Retina (tissue), 1 donor: ENCODE results near the gene EZH1.

ENCODE experiments used
- DNase-seq: peaks from one replicate; pipeline ENCODE4 v3.0.0-alpha.2; 2016

EZH1 gene

DNA sequence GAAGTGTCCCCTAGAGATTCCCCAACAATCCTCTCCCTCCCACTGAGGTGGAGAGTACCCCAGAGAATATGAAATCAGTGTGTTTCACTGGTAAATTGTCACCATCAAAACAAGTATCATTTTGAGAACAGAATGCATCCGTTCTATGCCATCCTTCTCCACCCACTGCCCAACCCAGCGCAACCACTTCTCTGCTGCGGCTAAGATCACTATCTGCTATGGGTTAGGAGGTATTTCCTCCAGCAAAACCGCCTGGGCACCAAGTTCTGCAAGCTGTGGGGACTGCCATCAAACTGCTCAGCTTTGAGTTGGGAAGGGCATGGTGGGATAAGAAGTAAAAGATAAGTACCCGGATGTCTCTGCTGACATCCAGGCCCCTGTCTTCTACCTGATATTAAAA, 38.1 kb downstream of the EZH1 start:
- DNase-seq: no peak

DNA sequence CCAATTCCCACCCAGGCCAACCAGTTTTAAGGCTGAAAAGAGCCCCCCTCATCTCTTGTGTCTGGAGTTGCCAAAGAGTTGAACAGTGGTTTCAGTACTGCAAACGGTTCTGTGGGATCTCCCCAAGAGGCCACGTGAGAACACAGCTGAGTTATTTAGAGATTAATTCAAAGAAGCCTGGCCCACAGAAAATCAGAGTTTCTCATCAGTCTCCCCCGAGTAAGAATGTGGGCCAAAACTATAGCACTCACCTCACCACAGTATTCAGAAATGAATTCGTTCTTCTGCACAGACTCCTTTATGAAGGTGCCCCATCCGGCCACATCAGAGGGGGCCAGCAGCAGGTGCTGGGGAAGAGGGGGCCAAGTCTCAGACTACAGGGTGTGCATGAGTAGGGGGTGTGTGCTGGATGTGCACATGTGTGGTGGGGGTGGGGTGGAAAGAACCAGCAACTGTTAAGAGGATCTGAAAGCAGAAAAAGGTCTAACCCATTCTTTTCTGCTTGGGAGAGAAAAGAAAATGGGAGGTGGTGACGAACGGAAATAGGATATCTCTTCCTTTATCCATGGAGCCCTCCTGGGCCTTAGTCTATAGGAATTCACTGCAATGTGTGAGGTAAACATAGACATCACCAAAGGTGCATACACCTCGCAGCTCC, 39.9 kb downstream of the EZH1 start:
- DNase-seq: no peak

DNA sequence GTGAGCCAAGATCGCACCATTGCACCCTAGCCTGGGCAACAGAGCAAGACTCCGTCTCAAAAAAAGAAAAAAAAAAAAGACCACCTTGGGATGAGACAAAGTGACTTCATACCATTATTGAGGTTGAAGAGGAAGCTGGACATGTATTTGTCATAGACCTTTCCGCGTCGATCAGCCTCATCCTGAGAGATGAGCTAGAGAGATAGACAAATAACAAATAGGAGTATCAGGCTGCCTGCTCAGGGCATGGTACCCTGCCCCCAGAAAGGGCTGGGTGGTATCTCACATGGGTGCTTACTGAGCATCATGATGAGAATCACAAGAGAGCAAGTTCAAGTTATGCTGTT, 40.4 kb downstream of the EZH1 start:
- DNase-seq: no peak

DNA sequence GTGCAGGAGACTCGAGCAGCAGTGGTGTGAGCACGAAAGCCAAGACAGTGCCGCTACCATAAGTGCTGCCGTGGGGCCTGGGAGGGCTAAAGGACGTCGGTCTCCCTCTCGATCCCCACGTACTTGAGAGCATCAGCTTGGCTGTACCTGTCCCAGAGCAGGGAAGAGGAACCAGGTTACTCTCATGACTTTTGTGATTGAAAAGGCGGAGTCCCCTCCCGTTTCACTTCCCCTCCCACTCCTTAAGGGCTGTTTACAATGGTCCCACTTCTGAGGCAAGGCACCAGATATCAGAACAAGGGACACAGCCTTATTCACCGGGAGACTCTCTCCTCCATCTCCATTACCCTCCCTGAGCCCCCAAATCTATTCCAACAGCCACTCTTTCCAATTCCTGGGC, 42.4 kb downstream of the EZH1 start:
- DNase-seq: no peak

DNA sequence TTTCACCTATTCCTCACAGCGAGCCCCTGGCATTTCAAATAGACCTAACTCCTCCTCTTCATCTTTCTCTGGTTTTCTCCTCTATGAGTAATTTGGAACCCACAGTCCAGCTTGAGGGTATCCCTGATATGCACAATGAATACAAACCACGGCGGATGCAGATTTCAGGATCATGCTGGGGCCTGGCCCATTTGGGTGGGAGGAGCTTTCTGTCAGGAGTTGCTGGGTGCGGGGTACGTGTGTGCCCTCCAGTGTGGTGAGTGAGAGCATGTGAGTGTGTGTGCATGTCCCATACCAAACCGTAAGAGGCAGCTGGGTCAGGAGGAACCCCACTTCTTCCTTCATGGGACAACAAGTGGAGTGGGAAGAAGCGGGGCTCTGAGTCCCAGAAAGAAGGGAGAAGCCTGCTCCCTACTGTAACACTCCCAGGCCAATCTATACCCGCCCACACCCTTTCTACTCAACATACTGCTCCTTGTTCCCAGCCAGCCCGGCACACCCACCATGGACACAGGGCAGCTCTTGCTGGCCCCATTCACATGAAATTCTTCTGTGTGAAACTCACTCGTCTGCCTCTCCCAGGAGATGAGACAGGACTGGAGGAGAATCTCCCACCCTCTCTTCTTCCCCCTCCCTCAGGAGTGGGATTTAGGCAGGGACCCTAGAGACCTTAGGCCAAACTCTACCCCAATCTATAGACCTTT, 44.1 kb downstream of the EZH1 start:
- DNase-seq: no peak

DNA sequence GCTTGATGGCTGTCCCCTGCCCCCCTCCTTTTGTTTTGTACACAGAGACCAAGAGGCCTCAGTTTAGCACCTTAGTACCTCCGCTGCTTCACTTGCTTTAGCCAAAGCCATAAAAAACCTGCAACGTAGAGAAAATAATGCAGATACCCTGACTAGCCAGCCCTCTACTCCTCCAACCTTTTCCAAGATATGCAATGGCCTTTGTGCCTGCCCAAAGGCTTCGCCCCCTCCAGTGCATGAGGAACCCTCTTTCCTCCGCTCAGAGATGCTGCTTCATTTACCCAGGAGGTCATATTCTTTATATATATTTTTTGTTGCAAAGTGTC, 45.5 kb downstream of the EZH1 start:
- no peak for DNase-seq

DNA sequence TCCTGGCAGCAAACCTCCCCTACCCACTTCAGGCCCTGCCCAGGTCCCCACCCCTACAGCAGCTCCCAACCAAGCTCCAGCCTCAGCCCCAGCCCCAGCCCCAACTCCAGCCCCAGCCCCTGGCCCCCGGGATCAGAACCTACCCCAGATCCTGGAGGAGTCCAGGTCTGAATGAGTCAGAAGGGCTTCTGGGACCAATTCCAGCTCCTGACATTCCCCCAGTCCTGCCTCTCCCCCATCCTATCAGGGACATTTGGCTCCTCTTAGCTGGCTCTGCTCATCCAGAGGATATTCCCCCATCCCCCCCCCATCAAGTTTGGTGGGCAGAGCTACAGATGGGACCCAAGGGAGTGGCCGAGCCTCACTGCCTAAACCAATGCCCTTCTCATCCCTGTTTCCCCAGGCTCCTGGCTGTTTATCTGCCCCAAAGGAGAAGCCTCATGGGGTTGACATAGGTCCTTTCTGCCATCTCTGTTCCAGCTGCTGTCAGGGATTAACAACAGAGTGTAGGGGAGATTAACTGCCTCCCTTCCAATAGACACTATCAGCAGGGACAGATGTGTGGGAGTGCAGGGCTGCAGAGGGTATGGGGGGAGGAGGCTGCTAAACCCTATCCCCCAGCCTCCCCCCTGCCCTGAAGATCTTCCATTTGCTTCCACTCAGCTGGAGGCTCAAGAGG, 46.0 kb downstream of the EZH1 start:
- DNase-seq: no peak

DNA sequence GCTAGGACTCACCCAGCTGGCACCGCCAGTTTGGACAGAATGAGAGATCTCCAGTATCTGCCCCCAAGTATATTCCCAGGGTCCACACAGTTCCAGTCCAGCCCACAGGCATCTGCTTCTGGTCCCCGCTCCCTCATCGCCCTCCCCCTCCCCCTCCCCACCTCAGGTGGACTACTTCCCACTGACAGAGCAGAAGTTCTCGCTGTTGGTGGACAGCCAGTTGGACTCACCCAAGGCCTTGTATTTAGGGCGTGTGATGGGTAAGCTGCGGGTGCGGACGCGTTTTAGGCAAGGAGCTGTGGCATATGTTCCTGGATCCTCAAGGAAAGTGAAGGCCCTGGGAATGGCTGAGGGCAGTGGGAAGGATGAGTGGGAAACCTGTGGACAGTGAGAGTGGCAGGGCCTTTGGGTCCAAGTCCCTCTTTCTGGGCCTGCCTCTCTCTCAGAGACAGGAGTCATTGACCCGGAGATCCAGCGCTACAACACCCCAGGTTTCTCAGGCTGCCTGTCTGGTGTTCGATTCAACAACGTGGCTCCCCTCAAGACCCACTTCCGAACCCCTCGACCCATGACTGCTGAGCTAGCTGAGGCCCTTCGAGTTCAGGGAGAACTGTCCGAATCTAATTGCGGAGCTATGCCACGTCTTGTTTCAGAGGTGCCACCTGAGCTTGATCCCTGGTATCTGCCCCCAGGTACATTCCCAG, 47.6 kb downstream of the EZH1 start:
- no peak for DNase-seq

DNA sequence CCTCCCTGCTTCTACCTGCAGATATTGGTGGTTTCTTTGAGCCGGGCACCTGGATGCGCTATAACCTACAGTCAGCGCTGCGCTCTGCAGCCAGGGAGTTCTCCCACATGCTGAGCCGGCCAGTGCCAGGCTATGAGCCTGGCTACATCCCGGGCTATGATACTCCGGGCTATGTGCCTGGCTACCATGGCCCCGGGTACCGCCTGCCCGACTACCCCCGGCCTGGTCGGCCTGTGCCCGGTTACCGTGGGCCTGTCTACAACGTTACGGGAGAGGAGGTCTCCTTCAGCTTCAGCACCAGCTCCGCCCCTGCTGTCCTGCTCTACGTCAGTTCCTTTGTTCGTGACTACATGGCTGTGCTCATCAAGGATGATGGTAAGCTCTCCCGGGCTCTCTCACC, 49.3 kb downstream of the EZH1 start:
- no peak for DNase-seq

DNA sequence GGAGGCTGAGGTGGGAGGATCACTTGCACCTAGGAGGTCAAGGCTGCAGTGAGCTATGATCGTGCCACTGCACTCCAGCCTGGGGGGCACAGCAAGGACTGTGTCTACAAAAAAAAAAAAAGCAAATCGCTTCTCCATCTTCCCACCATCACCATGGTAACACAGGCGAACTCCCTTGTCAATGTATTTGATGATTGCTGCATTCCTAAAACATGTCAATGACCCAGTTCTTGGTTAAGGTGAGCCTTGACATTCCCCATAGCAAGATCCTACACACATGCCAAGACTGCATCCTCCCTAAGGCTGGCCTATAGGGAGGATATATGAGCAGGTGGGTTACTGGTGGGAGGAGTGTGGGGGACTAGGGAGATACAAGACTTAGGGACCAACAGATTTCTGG, 50.3 kb downstream of the EZH1 start:
- DNase-seq: no peak

DNA sequence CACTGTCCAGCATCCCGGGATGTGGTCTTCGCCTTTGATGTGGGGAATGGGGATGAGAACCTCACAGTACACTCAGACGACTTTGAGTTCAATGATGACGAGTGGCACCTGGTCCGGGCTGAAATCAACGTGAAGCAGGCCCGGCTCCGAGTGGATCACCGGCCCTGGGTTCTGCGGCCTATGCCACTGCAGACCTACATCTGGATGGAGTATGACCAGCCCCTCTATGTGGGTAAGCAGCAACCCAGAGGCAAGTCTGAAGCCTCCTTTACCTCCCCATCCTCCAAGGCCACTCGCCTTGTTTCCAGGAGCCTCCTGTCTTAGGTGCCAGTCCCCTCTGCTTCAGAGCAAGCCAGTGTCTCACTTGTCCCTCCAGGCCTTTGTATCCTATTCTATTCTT, 52.4 kb downstream of the EZH1 start:
- DNase-seq: no peak

DNA sequence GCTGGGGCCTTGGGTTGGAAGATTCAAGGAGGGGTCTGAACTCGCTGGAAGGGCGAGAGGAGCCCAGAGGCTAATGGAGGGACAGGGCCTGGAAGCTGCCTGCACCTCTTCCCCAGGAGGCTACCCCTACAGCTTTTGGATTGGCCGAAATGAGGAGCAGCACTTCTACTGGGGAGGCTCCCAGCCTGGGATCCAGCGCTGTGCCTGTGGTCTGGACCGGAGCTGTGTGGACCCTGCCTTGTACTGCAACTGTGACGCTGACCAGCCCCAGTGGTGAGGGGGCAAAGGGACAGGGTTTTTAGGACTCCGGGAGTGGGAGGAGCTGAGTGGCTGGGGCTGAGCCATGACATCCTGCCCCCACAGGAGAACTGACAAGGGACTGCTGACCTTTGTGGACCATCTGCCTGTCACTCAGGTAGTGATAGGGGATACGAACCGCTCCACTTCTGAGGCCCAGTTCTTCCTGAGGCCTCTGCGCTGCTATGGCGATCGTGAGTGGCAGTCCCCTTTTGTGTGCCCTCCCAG, 53.8 kb downstream of the EZH1 start:
- no peak for DNase-seq

DNA sequence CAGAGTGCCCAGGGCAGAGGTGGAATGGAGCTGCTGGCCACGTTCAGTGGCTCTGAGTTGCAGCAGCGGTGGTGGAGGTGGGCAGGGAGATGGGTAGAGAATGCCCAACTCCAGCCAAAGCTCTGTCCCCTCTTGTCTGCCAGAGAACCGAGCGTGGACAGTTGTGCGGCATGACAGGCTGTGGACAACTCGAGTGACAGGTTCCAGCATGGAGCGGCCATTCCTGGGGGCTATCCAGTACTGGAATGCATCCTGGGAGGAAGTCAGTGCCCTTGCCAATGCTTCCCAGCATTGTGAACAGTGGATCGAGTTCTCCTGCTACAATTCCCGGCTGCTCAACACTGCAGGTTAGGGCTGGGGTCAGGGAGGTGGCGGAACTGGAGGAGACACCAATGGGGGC, 54.2 kb downstream of the EZH1 start:
- no peak for DNase-seq

DNA sequence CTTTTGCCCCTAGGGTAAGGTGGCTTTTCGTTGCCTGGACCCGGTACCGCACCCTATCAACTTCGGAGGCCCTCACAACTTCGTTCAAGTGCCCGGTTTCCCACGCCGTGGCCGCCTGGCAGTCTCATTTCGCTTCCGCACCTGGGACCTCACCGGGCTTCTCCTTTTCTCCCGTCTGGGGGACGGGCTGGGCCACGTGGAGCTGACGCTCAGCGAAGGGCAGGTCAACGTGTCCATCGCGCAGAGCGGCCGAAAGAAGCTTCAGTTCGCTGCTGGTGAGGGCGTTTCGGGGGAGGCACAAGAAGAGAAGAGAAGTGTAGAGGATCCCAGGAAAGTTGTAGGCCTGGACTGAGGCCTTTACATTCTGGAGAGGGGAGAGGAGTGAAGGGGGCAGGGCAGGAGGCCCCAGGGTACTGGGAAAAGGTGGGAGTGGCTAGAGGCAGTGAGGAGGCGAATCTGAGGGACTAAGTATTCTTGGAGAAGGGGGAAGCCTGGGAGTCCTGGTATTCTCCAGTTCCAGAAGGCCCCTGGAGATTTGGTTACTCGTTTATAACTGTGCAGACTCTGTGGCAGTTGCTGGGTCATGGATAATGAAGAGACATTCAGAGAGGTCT, 57.0 kb downstream of the EZH1 start:
- no peak for DNase-seq

DNA sequence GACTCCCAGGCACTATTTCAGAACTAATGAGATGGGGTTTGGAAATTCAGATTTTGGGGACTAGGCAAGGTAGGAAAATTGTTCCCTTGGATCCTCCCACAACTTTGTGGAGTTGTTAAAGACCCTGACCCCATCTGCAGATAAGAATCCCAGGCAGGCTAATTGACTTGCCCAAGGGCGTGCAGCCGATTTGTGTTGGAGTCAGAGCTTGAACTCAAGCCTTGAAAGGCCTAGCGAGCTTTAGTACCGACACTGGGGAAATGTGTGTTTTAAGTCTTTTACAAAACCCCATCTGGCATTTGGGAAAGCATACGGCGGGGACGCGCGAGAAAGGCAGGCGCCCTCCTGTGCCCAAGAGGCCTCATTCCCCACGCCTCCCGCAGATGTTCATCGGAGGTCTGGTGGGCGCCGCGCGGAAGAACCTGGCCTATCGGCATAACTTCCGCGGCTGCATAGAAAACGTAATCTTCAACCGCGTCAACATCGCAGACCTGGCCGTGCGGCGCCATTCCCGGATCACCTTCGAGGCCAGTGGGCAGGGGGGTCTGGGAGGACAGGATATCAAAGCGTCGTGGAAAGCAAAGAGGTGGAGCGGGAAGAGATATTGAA, 58.2 kb downstream of the EZH1 start:
- DNase-seq: no peak

DNA sequence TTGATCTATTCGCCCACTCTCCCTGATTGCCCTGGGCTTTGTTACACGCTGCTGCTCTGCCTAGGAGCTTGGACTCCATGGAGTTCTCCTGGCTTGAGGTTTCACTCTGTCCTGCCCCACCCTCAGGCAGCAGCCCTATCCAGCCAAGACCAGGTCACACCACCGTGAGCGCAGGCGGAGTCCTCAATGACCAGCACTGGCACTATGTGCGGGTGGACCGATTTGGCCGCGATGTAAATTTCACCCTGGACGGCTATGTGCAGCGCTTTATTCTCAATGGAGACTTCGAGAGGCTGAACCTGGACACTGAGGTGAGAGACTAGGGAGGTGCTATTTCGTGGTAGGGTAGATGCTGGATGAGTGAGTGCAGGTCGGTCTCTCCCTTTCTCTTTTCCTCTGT, 59.0 kb downstream of the EZH1 start:
- no peak for DNase-seq

DNA sequence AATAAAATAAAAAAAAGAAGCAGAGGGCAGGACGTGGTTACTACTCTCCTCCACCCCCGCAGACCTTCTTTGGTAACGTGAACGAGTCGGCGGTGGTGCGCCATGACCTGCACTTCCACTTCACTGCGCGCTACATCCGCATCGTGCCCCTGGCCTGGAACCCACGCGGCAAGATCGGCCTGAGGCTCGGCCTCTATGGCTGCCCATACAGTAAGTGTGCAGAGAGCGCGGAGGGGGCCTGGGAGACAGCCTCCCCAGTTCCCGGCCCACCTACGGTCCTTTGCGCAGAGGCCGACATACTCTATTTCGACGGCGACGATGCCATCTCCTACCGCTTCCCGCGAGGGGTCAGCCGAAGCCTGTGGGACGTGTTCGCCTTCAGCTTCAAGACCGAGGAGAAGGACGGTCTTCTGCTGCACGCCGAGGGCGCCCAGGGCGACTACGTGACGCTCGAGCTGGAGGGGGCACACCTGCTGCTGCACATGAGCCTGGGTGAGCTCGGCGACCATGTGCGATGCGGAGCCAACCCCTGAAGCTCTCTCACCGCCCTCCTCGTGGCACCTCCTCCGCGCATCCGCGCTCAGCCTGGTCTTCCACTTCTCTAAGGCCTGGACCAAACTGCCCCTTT, 59.8 kb downstream of the EZH1 start:
- peak; percentile 64 for DNase-seq

DNA sequence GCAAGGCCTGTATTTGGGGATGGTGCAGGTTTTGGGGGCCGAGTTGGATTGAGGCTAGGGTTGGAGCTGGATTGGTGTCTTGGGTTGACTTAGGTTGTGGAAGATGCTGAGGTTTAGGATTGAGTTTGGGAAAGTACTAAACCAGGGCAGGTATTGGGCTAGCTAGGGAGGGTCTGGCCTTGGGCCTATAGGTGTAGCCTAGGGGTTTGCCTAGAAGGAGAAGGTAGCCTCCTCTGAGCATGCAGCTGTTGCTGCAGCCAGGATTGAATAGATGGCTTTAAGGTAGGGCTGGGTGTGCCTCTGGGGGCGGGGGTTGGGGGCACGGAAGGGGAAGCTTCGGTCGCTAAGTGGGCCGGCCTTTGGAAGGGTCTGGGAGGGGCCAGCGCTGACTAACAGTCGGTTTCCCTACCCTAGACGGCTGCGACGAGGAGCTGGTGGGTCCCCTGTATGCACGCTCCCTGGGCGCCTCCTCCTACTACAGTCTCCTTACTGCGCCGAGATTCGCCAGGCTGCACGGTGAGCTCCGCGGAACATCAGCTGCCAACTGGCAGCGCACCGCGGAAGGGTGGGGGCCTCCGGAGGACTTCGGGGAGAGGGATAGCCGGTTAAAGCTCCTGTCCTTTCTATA, 61.3 kb downstream of the EZH1 start:
- no peak for DNase-seq

DNA sequence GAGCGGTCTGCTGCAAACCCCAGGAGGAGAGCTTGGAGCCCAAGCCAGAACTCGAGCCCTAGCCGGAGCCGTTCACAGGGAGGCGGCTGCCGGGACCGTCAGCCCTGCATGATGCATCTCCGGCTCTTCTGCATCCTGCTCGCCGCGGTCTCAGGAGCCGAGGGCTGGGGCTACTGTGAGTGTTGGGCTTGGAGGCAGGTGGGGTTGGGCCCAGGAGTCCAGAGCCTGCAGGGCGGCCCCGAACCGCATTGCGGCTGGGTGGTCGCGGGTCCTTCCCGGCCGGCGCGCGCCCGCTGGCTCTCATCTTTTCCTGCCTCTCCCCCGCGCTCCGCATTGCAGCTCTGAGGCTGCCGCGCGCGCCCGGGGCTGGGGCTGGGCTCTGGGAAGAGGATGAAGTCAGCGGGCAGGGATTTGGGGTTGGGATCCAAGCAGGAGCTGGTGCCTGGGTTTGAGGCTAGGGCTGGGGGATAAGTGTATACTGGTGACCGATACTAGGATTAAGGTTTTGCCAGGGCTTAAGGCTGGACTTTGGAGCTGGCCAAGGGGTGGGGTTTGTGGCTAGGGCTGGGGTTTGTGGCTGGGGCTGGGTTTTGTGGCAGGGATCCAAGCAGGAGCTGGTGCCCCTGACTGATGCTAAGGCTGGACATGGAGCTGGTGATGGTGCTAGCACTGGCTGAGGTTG, 62.0 kb downstream of the EZH1 start:
- DNase-seq: peak; percentile 86

DNA sequence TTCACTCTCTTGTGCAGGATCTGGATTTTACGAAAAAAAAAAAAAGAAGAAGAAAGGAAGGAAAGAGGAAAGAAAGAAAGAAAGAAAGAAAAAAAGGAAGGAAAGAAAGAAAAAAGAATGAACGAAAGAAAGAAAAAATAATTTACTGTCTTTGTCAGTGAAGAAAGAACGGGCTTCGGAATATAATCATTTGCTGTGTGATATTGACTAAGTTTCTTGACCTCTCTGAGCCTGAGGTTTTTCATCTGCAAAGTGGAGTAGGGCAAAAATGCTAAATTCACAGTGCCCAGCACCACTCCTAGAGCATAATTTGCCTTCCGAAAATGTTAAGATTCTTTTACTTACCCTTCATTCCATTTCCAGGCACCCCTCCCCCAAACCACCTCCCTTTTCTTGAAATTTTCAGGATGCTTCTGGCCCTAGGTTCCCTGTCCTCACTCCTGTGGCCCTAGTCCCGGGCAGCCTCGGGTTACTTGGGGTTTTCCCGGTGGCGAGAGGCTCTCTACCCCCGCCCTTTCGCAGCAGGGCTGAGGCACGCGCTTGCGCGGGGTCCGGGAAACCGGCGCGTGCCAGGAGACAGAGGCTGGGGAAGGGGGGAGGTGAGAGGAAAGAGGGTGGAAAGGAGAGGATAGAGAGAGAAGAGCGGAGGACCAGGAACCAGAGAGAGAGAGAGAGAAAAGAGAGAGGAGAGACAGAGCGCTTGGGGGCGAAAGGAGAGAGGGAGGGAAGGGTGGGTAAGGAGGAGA, 62.7 kb downstream of the EZH1 start, which contains the start of gene CNTNAP1:
Gene CNTNAP1, plus strand, starts transcription at position 556 of the 746 bp plus-strand sequence. CDS start 299 bp downstream, outside the sequence.
- DNase-seq: peak; percentile 81
